Colonic mucosa (tissue), 4 donors: ENCODE measurements around the gene ALDH3B2. TPM values are rescaled to one million over a fixed set of nuclear protein-coding genes. Genes with fewer than 3 reads are reported as not detected.
A peak's percentile ranks its signal among the peaks of the same experiment; 100 is the strongest.

Experiments used
- DNase-seq: peaks from one replicate; pipeline ENCODE4 v3.0.0-alpha.2; 2020
- H3K27ac ChIP-seq: fragments of 200-600 bp; one replicate; pipeline ENCODE4 v1.8.0; 2021
- H3K27me3 ChIP-seq: fragments of 200-600 bp; one replicate; pipeline ENCODE4 v1.8.0; 2021
- H3K36me3 ChIP-seq: fragments of 200-600 bp; one replicate; pipeline ENCODE4 v1.8.0; 2021
- H3K4me1 ChIP-seq: fragments of 200-600 bp; one replicate; pipeline ENCODE4 v1.8.0; 2021; ENCODE audit warnings: mild to moderate bottlenecking
- H3K4me3 ChIP-seq: fragments of 200-600 bp; one replicate; pipeline ENCODE4 v1.8.0; 2021
- H3K9ac ChIP-seq, 2 donors: one replicate each; pipeline ENCODE4 v1.7.0; 2013; ENCODE audit warnings: control low read depth in 2 of 2, low read depth in 2 of 2, low read length in 2 of 2
- H3K9me3 ChIP-seq: fragments of 200-600 bp; one replicate; pipeline ENCODE4 v1.8.0; 2021
- CTCF ChIP-seq: fragments of 200-600 bp; IDR thresholded peaks from one replicate; pipeline ENCODE4 v1.8.0; 2022; ENCODE audit warnings: antibody characterized with exemption, mild to moderate bottlenecking
- intact Hi-C: fragments of 100-400 bp; cut with DNase I; formaldehyde crosslinking; loops from one replicate; pipeline ENCODE4 v1.14.1; 2022
- total RNA-seq, 2 donors: library from RNA; stranded (reverse); fragmentation: NEBNext Ultra II Directional in 1 of 2; extraction: Animal tissue kit (Norgen Biotek cat#: 25700) in 1 of 2; gene quantifications; one replicate each; pipeline ENCODE4 v1.2.1, GENCODE V29; 2021
- donor health status: healthy.
- donor health status: DM: no; HTN: no; CAD: no.
- donor health status: DM: no; HTN: no; CAD: no.

ALDH3B2 gene
- total RNA-seq, 2 donors from 2014 or later: 0.08 to 0.89 TPM

- TF ChIP-seq CTCF: no peak
- no peak overlapping the region for H3K4me3 ChIP-seq
- no peaks in the 10 kb centered on the region for H3K9me3 ChIP-seq
- no peak for DNase-seq
- peak overlapping the region; percentile 44 for H3K27ac ChIP-seq
- no peak overlapping the region for H3K9ac ChIP-seq
- no peaks in the 10 kb centered on the region for H3K36me3 ChIP-seq
- no peaks in the 10 kb centered on the region for H3K27me3 ChIP-seq
- intact Hi-C loops: no loop called here
- H3K4me1 ChIP-seq: peaks cover 9% of the 10 kb centered on the region
These were observed 37.5 kb downstream of the ALDH3B2 start for GRCh38 chr11:67636962-67637361.

- TF ChIP-seq CTCF: no peak
- intact Hi-C loops: no loop called here
- H3K9me3 ChIP-seq: no peaks in the 10 kb centered on the region
- H3K36me3 ChIP-seq: no peaks in the 10 kb centered on the region
- H3K27ac ChIP-seq: peak overlapping the region; percentile 63
- no peaks in the 10 kb centered on the region for H3K27me3 ChIP-seq
- no peak for DNase-seq
- no peak overlapping the region for H3K4me3 ChIP-seq
- H3K9ac ChIP-seq: no peak overlapping the region
- H3K4me1 ChIP-seq: peaks cover 21% of the 10 kb centered on the region
These were observed 39.2 kb downstream of the ALDH3B2 start for GRCh38 chr11:67635231-67635521.

- H3K27me3 ChIP-seq: no peaks in the 10 kb centered on the region
- peak overlapping the region; percentile 63 for H3K27ac ChIP-seq
- peak; percentile 46 for DNase-seq
- no peak overlapping the region for H3K9ac ChIP-seq
- H3K4me1 ChIP-seq: peaks cover 21% of the 10 kb centered on the region
- H3K9me3 ChIP-seq: no peaks in the 10 kb centered on the region
- no peak for TF ChIP-seq CTCF
- intact Hi-C loops: no loop called here
- no peak overlapping the region for H3K4me3 ChIP-seq
- no peaks in the 10 kb centered on the region for H3K36me3 ChIP-seq
These were observed 39.8 kb downstream of the ALDH3B2 start for GRCh38 chr11:67634366-67635230.

GRCh38 chr11:67633758-67634365 lies 40.6 kb downstream of the ALDH3B2 start:
- peaks cover 23% of the 10 kb centered on the region for H3K4me1 ChIP-seq
- peak; percentile 24 for DNase-seq
- H3K9me3 ChIP-seq: no peaks in the 10 kb centered on the region
- TF ChIP-seq CTCF: no peak
- intact Hi-C loops: no loop called here
- H3K9ac ChIP-seq: no peak overlapping the region
- H3K36me3 ChIP-seq: no peaks in the 10 kb centered on the region
- H3K27me3 ChIP-seq: no peaks in the 10 kb centered on the region
- no peak overlapping the region for H3K4me3 ChIP-seq
- H3K27ac ChIP-seq: peak overlapping the region; percentile 63

- intact Hi-C loops: no loop called here
- peak; percentile 27 for DNase-seq
- peak overlapping the region; percentile 63 for H3K27ac ChIP-seq
- no peak overlapping the region for H3K9ac ChIP-seq
- H3K9me3 ChIP-seq: no peaks in the 10 kb centered on the region
- no peak for TF ChIP-seq CTCF
- peaks cover 25% of the 10 kb centered on the region for H3K4me1 ChIP-seq
- no peaks in the 10 kb centered on the region for H3K27me3 ChIP-seq
- no peak overlapping the region for H3K4me3 ChIP-seq
- no peaks in the 10 kb centered on the region for H3K36me3 ChIP-seq
These were observed 41.3 kb downstream of the ALDH3B2 start for GRCh38 chr11:67632982-67633755.
